ENCODE results near the gene GPR158. TPM values are rescaled to one million over a fixed set of nuclear protein-coding genes. Genes with fewer than 3 reads are reported as not detected.

Gene GPR158
- total and polyA plus RNA-seq, 2 donors from 2014 or later = 0.09 to 0.22 TPM

Other genes starting within 250 kb of the GPR158 start
- gene PRTFDC1, start 222.4 kb upstream of the GPR158 start, total RNA-seq = 3.8 TPM
- 6.1 TPM for gene PRTFDC1, start 222.4 kb upstream of the GPR158 start, polyA plus RNA-seq (ENCODE audit: insufficient read depth, low read depth, low replicate concordance)
- gene ENKUR, start 158.8 kb upstream of the GPR158 start, total RNA-seq = 0.41 TPM
- gene ENKUR, start 158.8 kb upstream of the GPR158 start, polyA plus RNA-seq (ENCODE audit: insufficient read depth, low read depth, low replicate concordance) = 0.73 TPM
- 5.4 TPM for gene THNSL1, start 158.4 kb upstream of the GPR158 start, total RNA-seq
- gene THNSL1, start 158.4 kb upstream of the GPR158 start, polyA plus RNA-seq (ENCODE audit: insufficient read depth, low read depth, low replicate concordance) = 7.9 TPM